HFF-Myc (cell line): Measurements from ENCODE around the gene THRA.
A peak's percentile ranks its signal among the peaks of the same experiment; 100 is the strongest.

ENCODE experiments used
- DNase-seq: peaks from one replicate; pipeline ENCODE4 v3.0.0-alpha.2; 2011; ENCODE audit warnings: low read depth; ENCODE audit errors: extremely low read depth
- H3K4me3 ChIP-seq: replicated peaks from 2 replicates; pipeline ENCODE4 v1.5.1; 2011; ENCODE audit warnings: low read depth, mild to moderate bottlenecking, control low read depth, low read length
- CTCF ChIP-seq: IDR thresholded peaks from 2 replicates; pipeline ENCODE4 v1.5.1; 2012; ENCODE audit warnings: mild to moderate bottlenecking, low read depth, low read length, control low read depth; ENCODE audit errors: missing control alignments

The THRA gene

DNA sequence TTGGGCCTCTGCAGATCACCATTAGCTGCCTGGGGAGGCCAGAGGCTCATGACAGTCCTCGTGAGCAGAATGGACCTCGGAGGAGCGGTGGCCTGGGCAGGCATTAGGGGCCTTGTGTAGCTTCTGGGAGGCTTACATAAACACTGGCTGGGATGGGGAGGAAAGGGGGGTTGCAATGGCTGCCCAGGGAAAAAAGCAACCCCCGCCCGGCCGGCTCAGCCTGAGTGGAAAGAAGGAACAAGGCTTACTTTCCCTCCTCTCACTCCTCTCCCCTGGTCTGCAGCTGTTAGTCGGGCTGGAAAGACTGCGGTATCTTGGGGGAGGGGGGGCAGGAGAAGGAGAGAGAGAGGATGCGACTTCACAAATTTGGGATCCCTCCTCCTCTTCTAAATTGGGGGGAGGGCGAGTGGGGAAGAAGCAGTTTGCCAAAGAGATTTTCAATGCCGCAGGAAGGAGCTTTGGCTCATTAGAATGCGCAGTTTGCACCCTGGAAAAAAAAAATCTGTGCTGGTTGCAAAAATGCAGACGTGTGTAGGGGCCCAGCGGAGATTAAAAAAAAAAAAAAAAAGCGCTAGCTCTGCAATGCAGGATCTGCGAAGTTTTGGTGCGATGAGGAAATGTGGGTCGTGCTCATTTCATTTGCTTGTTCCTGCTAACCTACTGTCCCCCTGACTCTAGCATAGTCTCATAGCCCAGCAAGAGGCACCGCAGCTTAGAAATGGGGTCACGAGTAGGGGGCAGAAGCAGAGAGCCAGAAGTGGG, 44.2 kb downstream of the THRA start:
- no peak for DNase-seq
- no peak for TF ChIP-seq CTCF
- no peak overlapping the region for H3K4me3 ChIP-seq

GRCh38 chr17:40107522-40108174, 44.9 kb downstream of the THRA start:
- no peak for DNase-seq
- no peak for TF ChIP-seq CTCF
- no peak overlapping the region for H3K4me3 ChIP-seq

- peak; percentile 10 for TF ChIP-seq CTCF
- H3K4me3 ChIP-seq = no peak overlapping the region
- no peak for DNase-seq
These were observed 46.4 kb downstream of the THRA start for GRCh38 chr17:40108970-40109824.

DNA sequence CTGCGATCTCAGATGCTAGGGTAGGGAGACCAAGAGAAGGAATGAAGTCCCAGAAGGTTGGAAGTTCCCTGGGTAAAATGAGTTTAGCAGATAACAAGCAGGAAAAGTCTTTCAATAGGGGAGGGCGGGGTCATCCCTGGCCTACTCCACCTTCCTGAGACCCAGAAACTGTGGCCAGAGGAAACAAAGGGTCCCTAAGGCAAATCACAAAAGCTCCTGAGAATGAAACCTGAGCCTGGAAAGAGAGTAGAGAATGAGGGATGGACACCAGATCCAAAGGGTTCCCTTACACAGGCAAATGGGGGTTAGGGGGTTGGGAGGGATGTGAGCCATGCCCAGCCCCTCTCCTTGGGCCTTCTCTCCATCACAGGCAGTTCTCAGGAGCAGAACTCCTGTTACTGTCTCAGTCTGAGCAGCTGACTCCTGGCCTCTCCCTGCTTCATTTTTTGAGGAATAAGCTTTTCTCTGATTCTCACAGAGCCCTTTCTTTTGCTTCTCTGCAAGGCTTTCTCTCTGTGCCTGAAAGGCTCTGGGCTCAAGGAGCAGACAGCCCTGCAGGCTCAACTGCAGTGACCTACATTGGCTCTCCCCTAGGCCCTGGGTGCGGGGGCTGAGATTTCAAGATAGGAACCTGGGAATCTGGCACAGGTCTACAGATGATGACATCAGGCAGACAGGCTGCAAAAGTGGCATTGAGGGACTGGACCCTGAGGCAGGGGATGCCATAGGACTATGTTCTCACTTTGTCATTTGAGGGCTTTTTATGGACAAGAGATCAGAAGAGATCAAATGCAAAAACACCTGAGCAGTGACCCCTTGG, 47.5 kb downstream of the THRA start:
- DNase-seq = no peak
- TF ChIP-seq CTCF = no peak
- no peak overlapping the region for H3K4me3 ChIP-seq

- no peak overlapping the region for H3K4me3 ChIP-seq
- peak; percentile 65 for TF ChIP-seq CTCF
- peak; percentile 85 for DNase-seq
These were observed 48.7 kb downstream of the THRA start for GRCh38 chr17:40111221-40112128.
